HG03139 (cell line): ENCODE data around the gene SYNC.

Source experiments
- ATAC-seq: cut with Tn5 transposase; IDR thresholded peaks from one replicate; pipeline ENCODE4 v1.9.1; 2021; ENCODE audit not compliant: unreplicated experiment

Gene SYNC

GRCh38 chr1:32702599-32703478 is at the start of gene SYNC:
Gene SYNC, minus strand, starts transcription at chr1:32702770. Its CDS starts 110 bp downstream, at chr1:32702660.
- no peak for ATAC-seq

GRCh38 chr1:32749771-32750170 is 47.2 kb upstream of the SYNC start:
- no peak for ATAC-seq

- ATAC-seq, result no peak
These were observed 46.8 kb upstream of the SYNC start for GRCh38 chr1:32749332-32749731.

- no peak for ATAC-seq
These were observed 46.4 kb upstream of the SYNC start for GRCh38 chr1:32748926-32749325.

- ATAC-seq, result no peak
These were observed 45.8 kb upstream of the SYNC start for GRCh38 chr1:32748348-32748747.

- ATAC-seq, result no peak
These were observed 43.6 kb upstream of the SYNC start for GRCh38 chr1:32746130-32746529.

- no peak for ATAC-seq
These were observed 41.5 kb upstream of the SYNC start for GRCh38 chr1:32744071-32744425.

GRCh38 chr1:32743380-32744070 is 41.0 kb upstream of the SYNC start:
- ATAC-seq, result no peak

- no peak for ATAC-seq
These were observed 40.4 kb upstream of the SYNC start for GRCh38 chr1:32742956-32743355.

GRCh38 chr1:32742199-32742947 is 39.8 kb upstream of the SYNC start:
- ATAC-seq, result no peak

GRCh38 chr1:32741413-32742198 is 39.0 kb upstream of the SYNC start:
- ATAC-seq, result no peak

GRCh38 chr1:32741059-32741412 is 38.5 kb upstream of the SYNC start:
- ATAC-seq, result no peak

- ATAC-seq, result no peak
These were observed 34.5 kb upstream of the SYNC start for GRCh38 chr1:32736812-32737791.

GRCh38 chr1:32733582-32734321 is 31.2 kb upstream of the SYNC start:
- no peak for ATAC-seq

- ATAC-seq, result no peak
These were observed 26.9 kb upstream of the SYNC start for GRCh38 chr1:32729254-32730046.

GRCh38 chr1:32728413-32729077 is 26.0 kb upstream of the SYNC start:
- no peak for ATAC-seq

GRCh38 chr1:32727876-32728275 is 25.3 kb upstream of the SYNC start:
- no peak for ATAC-seq

GRCh38 chr1:32725615-32725982 is 23.0 kb upstream of the SYNC start:
- ATAC-seq, result no peak
